DMS153 (cell line): ENCODE measurements around the gene CNTNAP3B.
"Not testable (repeated sequence)": the region's sequence is repeated elsewhere in the genome, so short reads cannot be mapped to it uniquely, and the experiment has no call there.

Experiments used
- DNase-seq: peaks from one replicate; lab custom pipeline; 2025; lab: John Stamatoyannopoulos, UW

The CNTNAP3B gene

GRCh38 chr9:41977965-41978600 is 151.1 kb downstream of the CNTNAP3B start:
- DNase-seq: not testable (repeated sequence)

- not testable (repeated sequence) for DNase-seq
Measured at GRCh38 chr9:41974906-41975305, 154.3 kb downstream of the CNTNAP3B start.

GRCh38 chr9:41953007-41953406 is 176.2 kb downstream of the CNTNAP3B start:
- not testable (repeated sequence) for DNase-seq

DNA sequence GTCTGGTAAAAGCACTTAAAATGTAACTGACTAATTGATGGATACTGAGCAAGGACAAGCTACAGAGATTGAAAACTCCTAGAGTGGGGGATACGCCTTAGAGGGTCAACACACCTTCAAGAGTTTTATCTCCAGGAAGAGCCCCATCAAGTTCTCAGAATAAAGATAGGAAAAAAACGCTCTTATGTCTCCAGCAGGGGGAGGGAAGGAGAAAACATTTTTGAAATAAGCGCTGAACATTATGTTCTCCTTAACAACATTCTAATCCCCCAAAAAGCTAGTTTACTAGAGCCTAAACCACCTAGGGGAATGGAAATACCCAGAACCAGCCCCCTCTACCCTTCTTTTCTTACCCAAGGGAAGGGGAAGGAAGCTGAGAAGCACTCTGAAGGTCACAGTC is 187.5 kb downstream of the CNTNAP3B start:
- not testable (repeated sequence) for DNase-seq

DNA sequence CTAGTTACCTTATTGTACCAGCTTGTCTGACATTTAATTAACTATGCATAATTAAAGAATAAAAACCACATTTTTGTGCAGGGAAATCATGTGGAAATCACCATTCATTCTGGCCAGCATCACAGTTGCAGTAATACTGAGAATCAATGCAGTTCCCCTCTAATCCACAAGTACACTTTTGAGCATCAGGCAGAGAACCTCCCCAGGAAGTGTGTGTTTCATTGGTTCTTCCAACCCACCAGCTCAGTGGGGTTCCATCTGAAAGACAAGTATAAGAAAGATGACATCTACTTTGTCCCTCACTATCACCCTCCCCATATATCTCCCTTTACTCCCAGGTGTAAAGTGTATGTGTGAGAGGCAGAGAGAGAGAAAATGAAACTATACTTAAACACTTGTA is 191.1 kb downstream of the CNTNAP3B start:
- DNase-seq: not testable (repeated sequence)

GRCh38 chr9:41935727-41936126 is 193.5 kb downstream of the CNTNAP3B start:
- DNase-seq: not testable (repeated sequence)

DNA sequence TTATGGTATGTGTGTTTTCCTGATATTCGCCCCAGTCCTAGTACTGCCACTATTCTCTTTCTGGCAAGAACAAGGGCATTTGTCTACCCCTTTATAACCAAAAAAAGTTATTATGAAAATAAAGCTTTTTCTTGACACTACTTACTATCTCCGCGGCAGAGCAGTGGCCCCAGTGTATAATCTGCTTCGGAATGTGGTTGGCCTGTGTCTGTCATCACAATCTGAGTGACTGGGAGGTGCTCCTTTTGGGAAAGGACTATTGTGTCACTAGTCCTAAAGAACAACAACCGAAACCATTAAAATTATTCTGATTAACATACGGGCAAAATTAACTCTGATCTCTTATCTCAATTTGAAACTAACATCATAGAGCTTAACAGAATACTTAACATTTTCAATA is 200.1 kb downstream of the CNTNAP3B start:
- DNase-seq: not testable (repeated sequence)

GRCh38 chr9:41917374-41917773 is 211.9 kb downstream of the CNTNAP3B start:
- DNase-seq: not testable (repeated sequence)

DNA sequence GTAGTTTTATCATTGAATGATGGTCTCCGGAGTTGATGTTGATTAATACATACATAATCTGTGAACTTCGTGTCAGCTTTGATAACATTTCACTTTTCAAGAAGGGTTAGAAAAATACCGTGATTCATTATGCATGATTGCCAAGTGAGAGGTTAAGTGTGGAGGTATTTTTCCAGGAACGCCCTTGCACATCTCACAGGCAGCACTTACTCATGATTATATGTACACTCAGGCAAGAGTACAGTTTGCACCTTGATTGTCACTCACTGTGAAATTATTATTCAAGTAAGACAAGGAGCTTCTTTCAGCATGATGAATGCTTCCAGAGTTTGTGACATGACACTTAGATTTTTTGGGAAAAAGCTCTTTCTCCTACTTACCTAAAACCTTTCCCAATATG is 223.7 kb downstream of the CNTNAP3B start:
- DNase-seq: not testable (repeated sequence)

- DNase-seq: not testable (repeated sequence)
Measured at GRCh38 chr9:41902762-41903161, 226.5 kb downstream of the CNTNAP3B start.

DNA sequence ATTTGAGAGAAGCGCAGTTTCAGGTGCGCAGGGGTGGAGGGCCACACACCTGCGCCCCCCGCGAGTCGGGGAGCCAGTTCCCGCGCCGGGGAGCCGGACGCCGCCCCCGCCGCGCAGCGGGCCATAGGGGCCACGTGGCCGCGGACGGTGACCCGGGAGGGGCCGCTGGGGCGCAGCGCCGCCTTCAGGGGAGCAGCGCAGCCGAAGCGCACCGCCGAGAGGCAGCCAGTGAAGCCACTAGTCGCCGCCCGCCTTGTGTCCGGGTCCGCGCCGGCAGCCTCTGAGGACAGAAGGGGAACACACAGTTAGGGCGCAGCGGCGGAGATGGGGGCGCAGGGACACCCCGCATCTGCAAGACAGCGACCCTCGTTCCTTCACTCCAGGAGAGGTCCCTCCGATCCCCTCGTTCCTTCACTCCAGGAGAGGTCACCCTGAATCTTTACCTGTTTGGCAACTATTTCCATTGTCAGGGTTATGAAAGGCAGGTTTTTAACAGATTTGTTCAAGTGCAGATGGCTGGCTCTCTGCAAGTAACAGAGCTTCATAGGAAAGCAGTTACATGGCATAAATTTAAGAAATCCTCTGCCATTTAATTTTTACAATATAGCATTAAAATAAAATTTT is 230.4 kb downstream of the CNTNAP3B start:
- DNase-seq: not testable (repeated sequence)

DNA sequence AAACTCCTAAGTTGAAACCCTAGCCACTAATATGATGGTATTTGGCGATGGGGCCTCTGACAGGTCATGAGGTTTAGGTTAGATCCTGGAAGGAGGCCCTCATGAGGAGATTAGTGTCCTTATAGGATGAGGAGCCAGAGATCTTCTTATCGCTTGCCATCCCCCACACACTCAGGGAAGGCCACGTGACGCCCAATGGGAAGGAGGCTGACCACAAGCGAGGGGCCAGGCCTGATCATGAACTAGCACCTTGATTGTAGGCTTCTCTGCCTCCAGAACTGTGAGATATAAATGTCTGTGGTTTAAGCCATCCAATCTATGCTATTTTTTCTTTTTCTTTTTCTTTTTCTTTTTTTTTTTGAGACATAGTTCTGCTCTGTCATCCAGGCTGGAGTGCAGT is 254.7 kb downstream of the CNTNAP3B start:
- not testable (repeated sequence) for DNase-seq

- not testable (repeated sequence) for DNase-seq
Measured at GRCh38 chr9:41855422-41855821, 273.8 kb downstream of the CNTNAP3B start.

DNA sequence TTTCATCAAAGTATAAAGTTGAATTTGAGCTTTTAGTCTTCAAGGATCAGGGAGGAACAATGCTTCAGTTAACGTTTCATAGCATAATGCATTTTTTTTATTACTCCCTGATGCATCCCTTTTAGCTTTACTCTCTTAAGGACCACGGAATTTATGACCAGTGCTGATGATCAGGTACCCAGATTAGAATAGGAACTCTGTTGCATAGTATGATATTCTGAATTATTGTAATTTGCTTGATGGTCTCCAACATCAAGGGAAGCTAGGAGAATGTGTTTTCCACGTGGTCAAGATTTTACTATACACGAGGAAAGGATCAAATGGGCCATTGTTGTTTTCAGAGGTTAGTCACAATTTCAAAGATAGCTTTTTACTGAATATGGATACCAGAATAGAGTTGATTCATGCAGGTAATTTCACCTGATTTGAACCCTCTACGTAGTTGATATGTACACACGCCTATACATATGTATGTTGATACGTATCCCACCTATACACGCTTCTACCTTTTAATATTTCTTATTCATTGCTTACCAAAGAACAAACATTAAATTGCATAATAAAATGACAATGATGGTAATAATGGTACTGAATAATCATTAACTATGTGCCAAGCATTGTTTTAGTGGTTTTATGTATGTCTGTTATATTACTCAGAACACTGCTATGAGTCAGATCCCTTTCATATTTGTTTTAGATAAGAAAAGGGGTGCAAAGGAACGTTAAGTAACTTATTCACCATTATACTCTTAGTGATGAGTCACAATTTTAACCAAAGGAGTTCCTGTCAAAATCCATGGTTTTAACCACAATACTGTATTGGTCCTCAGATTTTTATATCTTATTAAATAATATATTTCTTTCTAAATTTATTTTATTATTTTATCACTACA is 277.1 kb downstream of the CNTNAP3B start:
- DNase-seq: not testable (repeated sequence)

- not testable (repeated sequence) for DNase-seq
Measured at GRCh38 chr9:41847829-41848228, 281.4 kb downstream of the CNTNAP3B start.
